GM18909 (cell line): ENCODE data around the gene LRRC8D.

Experiments used
- ATAC-seq: cut with Tn5 transposase; IDR thresholded peaks from one replicate; pipeline ENCODE4 v1.9.1; 2021; ENCODE audit warnings: mild to moderate bottlenecking; ENCODE audit not compliant: unreplicated experiment, poor library complexity

LRRC8D gene

GRCh38 chr1:89832496-89833127, 11.8 kb downstream of the LRRC8D start:
- ATAC-seq, result no peak

GRCh38 chr1:89833183-89834082, 12.6 kb downstream of the LRRC8D start:
- no peak for ATAC-seq

- ATAC-seq, result no peak
Observed at GRCh38 chr1:89834083-89834704, 13.4 kb downstream of the LRRC8D start.

- no peak for ATAC-seq
Observed at GRCh38 chr1:89836252-89837035, 15.6 kb downstream of the LRRC8D start.

- ATAC-seq, result no peak
Observed at GRCh38 chr1:89837036-89837481, 16.2 kb downstream of the LRRC8D start.

- no peak for ATAC-seq
Observed at GRCh38 chr1:89837510-89837909, 16.7 kb downstream of the LRRC8D start.

- ATAC-seq, result no peak
Observed at GRCh38 chr1:89839516-89839915, 18.7 kb downstream of the LRRC8D start.

- no peak for ATAC-seq
Observed at GRCh38 chr1:89841507-89841906, 20.7 kb downstream of the LRRC8D start.

GRCh38 chr1:89842567-89843272, 21.9 kb downstream of the LRRC8D start:
- ATAC-seq, result peak; percentile 60

- peak; percentile 87 for ATAC-seq
Observed at GRCh38 chr1:89843273-89844130, 22.7 kb downstream of the LRRC8D start.

GRCh38 chr1:89844241-89844807, 23.5 kb downstream of the LRRC8D start:
- ATAC-seq, result no peak

GRCh38 chr1:89844860-89845259, 24.0 kb downstream of the LRRC8D start:
- no peak for ATAC-seq

- no peak for ATAC-seq
Observed at GRCh38 chr1:89847191-89847729, 26.4 kb downstream of the LRRC8D start.

GRCh38 chr1:89850844-89851415, 30.1 kb downstream of the LRRC8D start:
- no peak for ATAC-seq

GRCh38 chr1:89854140-89854539, 33.3 kb downstream of the LRRC8D start:
- ATAC-seq, result no peak

GRCh38 chr1:89855413-89856123, 34.7 kb downstream of the LRRC8D start:
- peak; percentile 92 for ATAC-seq

GRCh38 chr1:89863165-89863830, 42.5 kb downstream of the LRRC8D start:
- ATAC-seq, result no peak
